Measurements from ENCODE around the gene EMD. TPM values are rescaled to one million over a fixed set of nuclear protein-coding genes. Genes with fewer than 3 reads are reported as not detected.
A peak's percentile ranks its signal among the peaks of the same experiment; 100 is the strongest.

The EMD gene
- total and polyA plus RNA-seq, 7 experiments from 2014 or later = 31.5 to 141 (median 81.7) TPM

GRCh38 chrX:154396973-154397887, 18.1 kb downstream of the EMD start:
- no peaks in the 10 kb centered on the region for H3K27me3 ChIP-seq (ENCODE audit: control insufficient read depth in 2 of 2, insufficient read depth in 2 of 2, low read length in 2 of 2)
- intact Hi-C loops (cut with micrococcal nuclease) = loop anchor here (5.0 to 10.0 kb wide), 5 partner anchors 40 to 628 kb away; partner anchors contain the start of genes F8 (in 1 of the 2), FUNDC2 (in 1 of the 2), GDI1 (in 1 of the 2) and HCFC1 (in 1 of the 2)
- H3K27ac Mint-ChIP-seq = peak overlapping the region in 8 of 9 donors; percentile 97 to 100 (median 100)
- peak; percentile 53 for ATAC-seq
- H3K4me3 Mint-ChIP-seq = peak overlapping the region; percentile 93 to 100 (median 98)
- H3K9me3 ChIP-seq (ENCODE audit: control insufficient read depth in 2 of 3, low read length in 3 of 3) = no peaks in the 10 kb centered on the region
- H3K4me1 Mint-ChIP-seq = peaks cover 6 to 22% (median 14%) of the 10 kb centered on the region in 7 donors
- H3K27me3 Mint-ChIP-seq = peaks cover 0 to 5% (median 0%) of the 10 kb centered on the region in 5 donors
- H3K27ac ChIP-seq (ENCODE audit: low read depth, low read length) = peak overlapping the region; percentile 97
- H3K9me3 Mint-ChIP-seq = peaks cover 0 to 11% (median 0%) of the 10 kb centered on the region in 11 donors
- H3K36me3 Mint-ChIP-seq = peaks cover 3 to 20% (median 16%) of the 10 kb centered on the region in 5 donors
- ChIA-PET CTCF (interaction anchor here (1.2 kb wide), 1 partner anchor 24 kb away, joined by 3 read pairs; no protein-coding TSS in a partner anchor), POLR2A (interaction anchor here (0.6 to 6.8 kb wide), 28 partner anchors 14 to 426 kb away, joined by 3 to 77 read pairs (median 6); partner anchors contain the start of genes ATP6AP1, DKC1, DNASE1L1 and EMD)
- peaks cover 7 to 23% (median 11%) of the 10 kb centered on the region in 3 experiments for H3K36me3 ChIP-seq (ENCODE audit: control insufficient read depth in 2 of 3, insufficient read depth in 3 of 3, low read length in 3 of 3)
- DNase-seq = peak in 3 of 9 donors; percentile 19 to 76 (median 20)
- H3K4me1 ChIP-seq (ENCODE audit: control insufficient read depth in 2 of 2, insufficient read depth in 2 of 2, low read length in 2 of 2) = peaks cover 10 to 14% of the 10 kb centered on the region in 2 donors
- H3K4me3 ChIP-seq (ENCODE audit: low read length) = peak overlapping the region; percentile 95

GRCh38 chrX:154397888-154398667, 19.0 kb downstream of the EMD start, which contains the start of gene RPL10:
TSS of gene RPL10 (plus strand) at chrX:154398377. CDS start at chrX:154398520, 143 bp downstream.
- Histone ChIP-seq H3K4me1 (ENCODE audit: control insufficient read depth in 2 of 2, insufficient read depth in 2 of 2, low read length in 2 of 2) (peaks cover 10 to 14% of the 10 kb centered on the region in 2 donors), H3K36me3 (ENCODE audit: control insufficient read depth in 2 of 3, insufficient read depth in 3 of 3, low read length in 3 of 3) (peaks cover 7 to 23% (median 11%) of the 10 kb centered on the region in 3 experiments), H3K9me3 (ENCODE audit: control insufficient read depth in 2 of 3, low read length in 3 of 3) (no peaks in the 10 kb centered on the region), H3K27ac (ENCODE audit: low read depth, low read length) (peak within 1 kb of the TSS; percentile 97), H3K27me3 (ENCODE audit: control insufficient read depth in 2 of 2, insufficient read depth in 2 of 2, low read length in 2 of 2) (no peaks in the 10 kb centered on the region), H3K4me3 (ENCODE audit: low read length) (peak within 1 kb of the TSS; percentile 95)
- intact Hi-C loops (cut with micrococcal nuclease) = loop anchor here (5.0 to 10.0 kb wide), 5 partner anchors 39 to 627 kb away; partner anchors contain the start of genes F8 (in 1 of the 2), FUNDC2 (in 1 of the 2), GDI1 (in 1 of the 2) and HCFC1 (in 1 of the 2)
- Mint-ChIP-seq H3K27me3 (peaks cover 0 to 5% (median 0%) of the 10 kb centered on the region in 5 donors), H3K4me3 (peak within 1 kb of the TSS; percentile 93 to 100 (median 98)), H3K4me1 (peaks cover 6 to 22% (median 14%) of the 10 kb centered on the region in 7 donors), H3K27ac (peak within 1 kb of the TSS; percentile 97 to 100 (median 99)), H3K36me3 (peaks cover 3 to 20% (median 16%) of the 10 kb centered on the region in 5 donors), H3K9me3 (peaks cover 0 to 11% (median 0%) of the 10 kb centered on the region in 11 donors)
- DNase-seq (peak; percentile 67 to 90 (median 86)), ATAC-seq (peak; percentile 90)
- ChIA-PET POLR2A (interaction anchor here (0.6 to 6.8 kb wide), 38 partner anchors 10 to 427 kb away, joined by 3 to 77 read pairs (median 6); partner anchors contain the start of genes ATP6AP1, DKC1, DNASE1L1 and EMD), CTCF (interaction anchor here (1.2 to 1.8 kb wide), 3 partner anchors 25 to 138 kb away, joined by 3 to 4 read pairs (median 4); partner anchors contain the start of gene SLC10A3)

GRCh38 chrX:154398668-154399526, 19.8 kb downstream of the EMD start:
- H3K27me3 Mint-ChIP-seq = peaks cover 0 to 5% (median 0%) of the 10 kb centered on the region in 5 donors
- ChIA-PET POLR2A (interaction anchor here (0.5 to 6.8 kb wide), 36 partner anchors 8 to 428 kb away, joined by 3 to 77 read pairs (median 6); partner anchors contain the start of genes ATP6AP1, DNASE1L1, EMD and FAM3A), CTCF (interaction anchor here (1.2 to 1.8 kb wide), 3 partner anchors 25 to 137 kb away, joined by 3 to 4 read pairs (median 4); partner anchors contain the start of gene SLC10A3)
- H3K27ac ChIP-seq (ENCODE audit: low read depth, low read length) = peak overlapping the region; percentile 97
- H3K9me3 Mint-ChIP-seq = peaks cover 0 to 11% (median 0%) of the 10 kb centered on the region in 11 donors
- no peaks in the 10 kb centered on the region for H3K9me3 ChIP-seq (ENCODE audit: control insufficient read depth in 2 of 3, low read length in 3 of 3)
- peak overlapping the region; percentile 97 to 100 (median 99) for H3K27ac Mint-ChIP-seq
- no peaks in the 10 kb centered on the region for H3K27me3 ChIP-seq (ENCODE audit: control insufficient read depth in 2 of 2, insufficient read depth in 2 of 2, low read length in 2 of 2)
- peaks cover 3 to 20% (median 16%) of the 10 kb centered on the region in 5 donors for H3K36me3 Mint-ChIP-seq
- peaks cover 10 to 14% of the 10 kb centered on the region in 2 donors for H3K4me1 ChIP-seq (ENCODE audit: control insufficient read depth in 2 of 2, insufficient read depth in 2 of 2, low read length in 2 of 2)
- H3K4me3 ChIP-seq (ENCODE audit: low read length) = peak overlapping the region; percentile 95
- H3K4me3 Mint-ChIP-seq = peak overlapping the region; percentile 93 to 100 (median 98)
- H3K36me3 ChIP-seq (ENCODE audit: control insufficient read depth in 2 of 3, insufficient read depth in 3 of 3, low read length in 3 of 3) = peaks cover 7 to 23% (median 11%) of the 10 kb centered on the region in 3 experiments
- peaks cover 6 to 22% (median 14%) of the 10 kb centered on the region in 7 donors for H3K4me1 Mint-ChIP-seq
- DNase-seq = peak; percentile 58 to 87 (median 79)
- ATAC-seq = peak; percentile 70
- intact Hi-C loops (cut with micrococcal nuclease) = loop anchor here (1.0 to 10.0 kb wide), 7 partner anchors 12 to 626 kb away; partner anchors contain the start of genes F8 (in 1 of the 2), FUNDC2 (in 1 of the 2), GDI1 (in 1 of the 2) and HCFC1 (in 1 of the 2)

- peak overlapping the region; percentile 95 for H3K4me3 ChIP-seq (ENCODE audit: low read length)
- no peaks in the 10 kb centered on the region for H3K27me3 ChIP-seq (ENCODE audit: control insufficient read depth in 2 of 2, insufficient read depth in 2 of 2, low read length in 2 of 2)
These were observed 20.7 kb downstream of the EMD start for GRCh38 chrX:154399527-154400368.

More at GRCh38 chrX:154399527-154400368, 20.7 kb downstream of the EMD start:
- Histone ChIP-seq H3K27ac (ENCODE audit: low read depth, low read length) (peak overlapping the region; percentile 97), H3K4me1 (ENCODE audit: control insufficient read depth in 2 of 2, insufficient read depth in 2 of 2, low read length in 2 of 2) (peaks cover 10 to 14% of the 10 kb centered on the region in 2 donors), H3K36me3 (ENCODE audit: control insufficient read depth in 2 of 3, insufficient read depth in 3 of 3, low read length in 3 of 3) (peaks cover 7 to 23% (median 11%) of the 10 kb centered on the region in 3 experiments), H3K9me3 (ENCODE audit: control insufficient read depth in 2 of 3, low read length in 3 of 3) (no peaks in the 10 kb centered on the region)
- DNase-seq (peak in 5 of 9 donors; percentile 16 to 48 (median 40)), ATAC-seq (no peak)
- H3K9me3 Mint-ChIP-seq = peaks cover 0 to 11% (median 0%) of the 10 kb centered on the region in 11 donors
- peaks cover 3 to 20% (median 16%) of the 10 kb centered on the region in 5 donors for H3K36me3 Mint-ChIP-seq
- H3K4me1 Mint-ChIP-seq = peaks cover 6 to 22% (median 14%) of the 10 kb centered on the region in 7 donors
- POLR2A ChIA-PET = interaction anchor here (0.5 to 6.8 kb wide), 22 partner anchors 8 to 144 kb away, joined by 3 to 77 read pairs (median 6); partner anchors contain the start of genes ATP6AP1, DNASE1L1, FAM50A and PLXNA3
- peak overlapping the region; percentile 97 to 100 (median 99) for H3K27ac Mint-ChIP-seq
- intact Hi-C loops (cut with micrococcal nuclease) = loop anchor here (1.0 to 10.0 kb wide), 7 partner anchors 12 to 625 kb away; partner anchors contain the start of genes F8 (in 1 of the 2), FUNDC2 (in 1 of the 2), GDI1 (in 1 of the 2) and HCFC1 (in 1 of the 2)
- CTCF ChIA-PET = interaction anchor here (1.8 kb wide), 1 partner anchor 136 kb away, joined by 4 read pairs; no protein-coding TSS in a partner anchor
- peaks cover 0 to 5% (median 0%) of the 10 kb centered on the region in 5 donors for H3K27me3 Mint-ChIP-seq
- peak overlapping the region; percentile 93 to 100 (median 98) for H3K4me3 Mint-ChIP-seq
